Common myeloid progenitor, CD34-positive (primary cell): ENCODE measurements around the gene DOCK1.

Experiments
- CTCF ChIA-PET: fragments of 350-600 bp; sonication (Branson Sonifier 250); formaldehyde crosslinking; loops from one replicate; lab custom pipeline; 2021; ENCODE audit warnings: antibody characterized with exemption; lab: Charles Lee
- POLR2A ChIA-PET: fragments of 350-600 bp; sonication (Branson Sonifier 250); formaldehyde crosslinking; loops from one replicate; lab custom pipeline; 2021; ENCODE audit warnings: antibody characterized with exemption; lab: Charles Lee
- DNase-seq, 3 donors: peaks; one replicate each; pipeline versions ENCODE4 v3.0.0 to v3.0.0-alpha.2; 2013
- H3K27ac ChIP-seq, 2 experiments: 1 replicate in 1 of 2; 2 replicates in 1 of 2; pipeline ENCODE4 v1.7.0; 2013; ENCODE audit warnings: inconsistent platforms in 2 of 2, low read length in 2 of 2, mild to moderate bottlenecking in 2 of 2, low read depth in 1 of 2, moderate library complexity in 1 of 2; ENCODE audit not compliant: severe bottlenecking in 2 of 2, insufficient read depth in 1 of 2, poor library complexity in 1 of 2
- H3K27me3 ChIP-seq, 5 experiments: replicated peaks in 2 of 5; 1 replicate in 3 of 5; 2 replicates in 2 of 5; pipeline versions ENCODE4 v1.6.1 to v1.7.0; 2013; ENCODE audit warnings: low read length in 4 of 5, mild to moderate bottlenecking in 2 of 5, moderate library complexity in 2 of 5, inconsistent platforms in 1 of 5; ENCODE audit not compliant: insufficient read depth in 5 of 5, control insufficient read depth in 4 of 5
- H3K36me3 ChIP-seq, 4 experiments: 1 replicate in 2 of 4; 2 replicates in 2 of 4; pipeline versions ENCODE4 v1.6.1 to v1.7.0; 2013; ENCODE audit warnings: low read length in 3 of 4, control low read depth in 1 of 4, mild to moderate bottlenecking in 1 of 4; ENCODE audit not compliant: control insufficient read depth in 4 of 4, insufficient read depth in 4 of 4
- H3K4me1 ChIP-seq, 4 experiments: 1 replicate in 3 of 4; 2 replicates in 1 of 4; pipeline versions ENCODE4 v1.6.1 to v1.7.1; 2013; ENCODE audit warnings: low read length in 3 of 4, mild to moderate bottlenecking in 3 of 4, control low read depth in 1 of 4, inconsistent platforms in 1 of 4, moderate library complexity in 1 of 4; ENCODE audit not compliant: control insufficient read depth in 4 of 4, insufficient read depth in 4 of 4; ENCODE audit errors: control extremely low read depth in 1 of 4
- H3K4me3 ChIP-seq, 7 experiments: 1 replicate in 4 of 7; 2 replicates in 3 of 7; pipeline versions ENCODE4 v1.5.1 to v1.7.0; 2013; ENCODE audit warnings: mild to moderate bottlenecking in 7 of 7, low read length in 6 of 7, moderate library complexity in 6 of 7, inconsistent platforms in 2 of 7, low read depth in 2 of 7, control low read depth in 1 of 7; ENCODE audit not compliant: insufficient read depth in 4 of 7, control insufficient read depth in 1 of 7; ENCODE audit errors: extremely low read depth in 1 of 7
- H3K9me3 ChIP-seq, 5 experiments: 1 replicate in 4 of 5; 2 replicates in 1 of 5; pipeline versions ENCODE4 v1.6.1 to v1.7.1; 2013; ENCODE audit warnings: low read length in 4 of 5, mild to moderate bottlenecking in 2 of 5, inconsistent platforms in 1 of 5, low read depth in 1 of 5, moderate library complexity in 1 of 5; ENCODE audit not compliant: control insufficient read depth in 4 of 5, insufficient read depth in 2 of 5; ENCODE audit errors: control extremely low read depth in 1 of 5
- WGBS: methylation state at CpG from one replicate; pipeline ENCODE4 v1.1.5; 2013; ENCODE audit not compliant: insufficient coverage; 5-methylcytosine and 5-hydroxymethylcytosine counted together

The DOCK1 gene

DNA sequence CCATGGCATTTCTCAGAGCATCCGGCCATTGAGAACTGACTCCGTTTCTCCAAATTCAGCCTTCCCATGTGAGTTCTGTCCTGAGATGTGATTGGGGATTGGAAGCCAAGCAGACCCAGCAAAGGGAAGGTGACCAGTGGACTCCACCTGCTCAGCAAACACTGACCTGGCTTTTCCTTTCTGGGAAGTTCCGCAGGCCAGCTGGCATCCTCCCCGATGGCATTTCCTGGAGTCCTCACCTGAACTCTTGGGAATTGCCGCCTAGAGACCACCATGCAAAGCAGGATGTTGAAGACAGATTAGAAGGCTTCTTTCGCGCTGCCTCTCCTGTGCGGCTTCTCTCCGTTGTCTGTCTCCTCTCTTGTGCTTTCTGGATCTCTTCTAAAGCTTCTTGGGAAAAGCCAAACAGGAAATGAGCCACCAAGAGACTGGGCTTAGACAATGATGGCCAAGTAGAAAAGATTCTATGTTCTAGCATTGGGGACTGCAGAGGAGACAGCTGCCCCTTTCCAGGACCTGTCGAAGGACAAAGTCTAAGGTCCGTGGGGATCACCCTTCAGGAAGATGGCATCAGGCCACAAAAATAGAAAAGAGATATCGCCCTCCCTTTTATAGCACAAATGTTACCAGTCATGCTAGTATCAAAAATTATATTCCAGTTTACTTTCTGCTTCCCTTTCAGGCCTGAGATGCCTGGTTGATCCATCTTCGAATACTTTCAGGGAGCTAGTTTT, 394.9 kb downstream of the DOCK1 start:
- ChIA-PET POLR2A (no interaction called here), CTCF (interaction anchor here (1.1 kb wide), 1 partner anchor 57 kb away, joined by 3 read pairs; no protein-coding TSS in a partner anchor)
- 96% methylated on average over 12 of the region's 13 CpGs for WGBS
- no peak for DNase-seq
- Histone ChIP-seq H3K27ac (no peak overlapping the region), H3K9me3 (no peaks in the 10 kb centered on the region), H3K4me1 (peaks cover 0 to 11% (median 6%) of the 10 kb centered on the region in 4 experiments), H3K27me3 (no peaks in the 10 kb centered on the region), H3K4me3 (no peak overlapping the region), H3K36me3 (no peaks in the 10 kb centered on the region)

DNA sequence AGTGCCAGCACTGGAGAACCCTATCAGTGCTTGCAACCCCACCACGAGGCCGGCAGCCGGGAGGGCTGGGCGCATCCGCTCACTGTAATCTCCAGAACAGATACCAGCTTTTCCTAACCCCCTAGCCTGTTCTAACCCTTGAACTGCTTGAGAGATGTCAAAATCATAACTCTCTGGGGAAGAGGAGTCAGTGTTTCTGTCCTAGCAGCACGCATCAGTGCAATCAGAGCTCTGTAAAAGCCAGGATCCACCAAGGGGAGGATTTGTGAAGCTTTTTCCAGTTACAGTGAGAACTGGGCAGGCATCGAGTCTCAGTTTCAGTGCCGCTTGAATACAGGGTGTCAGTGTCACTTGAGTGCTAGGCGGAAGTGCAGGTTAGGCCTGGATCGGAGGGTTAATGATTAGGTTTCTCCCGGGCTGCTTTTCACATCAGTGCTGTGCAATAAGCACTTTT, 395.7 kb downstream of the DOCK1 start:
- POLR2A ChIA-PET: no interaction called here
- Histone ChIP-seq H3K27ac (no peak overlapping the region), H3K27me3 (no peaks in the 10 kb centered on the region), H3K9me3 (no peaks in the 10 kb centered on the region), H3K4me1 (peaks cover 0 to 11% (median 6%) of the 10 kb centered on the region in 4 experiments), H3K36me3 (no peaks in the 10 kb centered on the region), H3K4me3 (no peak overlapping the region)
- CTCF ChIA-PET: interaction anchor here (1.1 kb wide), 1 partner anchor 58 kb away, joined by 3 read pairs; no protein-coding TSS in a partner anchor
- DNase-seq: no peak
- WGBS: 94% methylated on average over 11 of the region's 11 CpGs

DNA sequence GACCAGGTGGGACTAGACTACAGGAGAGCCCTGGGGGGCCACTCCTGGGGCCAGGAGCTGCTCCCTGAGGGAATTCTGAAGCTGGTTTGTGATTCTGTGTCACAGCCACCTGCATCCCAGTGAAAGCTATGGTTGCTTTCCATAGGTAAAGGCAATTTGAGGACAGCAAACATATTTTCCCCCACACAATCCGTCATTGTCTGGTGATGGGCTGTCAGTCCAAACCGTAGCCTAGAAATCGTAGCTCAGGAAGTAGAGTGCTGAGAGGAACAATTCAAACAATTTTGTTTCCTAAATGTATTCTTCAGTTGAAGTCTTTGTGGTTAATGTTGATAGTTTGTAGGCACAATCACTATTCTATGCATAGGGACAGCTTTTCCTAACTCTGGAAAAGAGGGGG, 397.1 kb downstream of the DOCK1 start:
- no peak overlapping the region for H3K4me3 ChIP-seq
- ChIA-PET CTCF (no interaction called here), POLR2A (no interaction called here)
- no peaks in the 10 kb centered on the region for H3K27me3 ChIP-seq
- WGBS: 0% methylated on average over 1 of the region's 3 CpGs
- H3K27ac ChIP-seq: no peak overlapping the region
- peak in 1 of 3 donors; percentile 4 for DNase-seq
- no peaks in the 10 kb centered on the region for H3K36me3 ChIP-seq
- peaks cover 0 to 11% (median 6%) of the 10 kb centered on the region in 4 experiments for H3K4me1 ChIP-seq
- H3K9me3 ChIP-seq: no peaks in the 10 kb centered on the region

DNA sequence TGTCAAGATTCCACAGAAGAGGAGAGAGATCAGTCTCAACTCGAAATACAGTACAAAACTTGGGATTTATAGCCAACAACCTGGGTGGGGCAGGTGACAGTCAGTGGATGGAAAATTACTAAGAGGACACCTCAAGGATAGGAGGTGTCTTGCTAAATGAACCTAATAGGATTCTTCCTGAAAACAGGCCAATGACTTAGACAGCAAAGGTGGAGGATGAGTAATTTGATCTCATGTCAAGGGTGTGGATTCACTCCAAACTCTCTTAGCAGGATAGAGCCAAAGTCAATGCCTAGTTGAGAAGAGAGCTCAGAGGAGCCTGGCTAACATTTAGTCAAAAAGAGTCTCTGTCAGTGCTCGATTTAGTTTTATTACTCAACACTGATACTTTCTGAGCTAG, 397.9 kb downstream of the DOCK1 start:
- ChIA-PET CTCF (no interaction called here), POLR2A (no interaction called here)
- H3K27me3 ChIP-seq: no peaks in the 10 kb centered on the region
- H3K27ac ChIP-seq: no peak overlapping the region
- peaks cover 0 to 11% (median 6%) of the 10 kb centered on the region in 4 experiments for H3K4me1 ChIP-seq
- H3K4me3 ChIP-seq: no peak overlapping the region
- no peaks in the 10 kb centered on the region for H3K36me3 ChIP-seq
- WGBS: 95% methylated on average over 2 of the region's 2 CpGs
- no peaks in the 10 kb centered on the region for H3K9me3 ChIP-seq
- no peak for DNase-seq

DNA sequence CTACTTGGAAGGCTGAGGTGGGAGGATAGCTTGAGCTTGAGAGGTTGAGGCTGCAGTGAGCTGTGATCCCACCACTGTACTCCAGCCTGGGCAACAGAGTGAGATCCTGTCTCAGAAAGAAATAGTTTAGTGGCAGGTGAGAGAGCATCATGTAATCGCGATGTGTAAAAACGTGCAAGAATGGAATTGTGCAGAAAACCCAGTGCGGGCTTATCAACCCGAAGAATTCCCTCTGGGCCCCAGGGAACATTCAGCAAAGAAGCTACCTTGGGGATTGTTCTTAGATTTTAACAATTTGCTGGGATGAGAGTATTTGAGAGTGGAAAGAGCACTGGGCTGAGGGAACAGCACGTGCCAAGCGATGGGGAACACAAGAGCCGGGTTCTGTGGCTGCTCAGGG, 398.5 kb downstream of the DOCK1 start:
- Histone ChIP-seq H3K27ac (no peak overlapping the region), H3K9me3 (no peaks in the 10 kb centered on the region), H3K27me3 (no peaks in the 10 kb centered on the region), H3K4me1 (peaks cover 0 to 11% (median 6%) of the 10 kb centered on the region in 4 experiments), H3K36me3 (no peaks in the 10 kb centered on the region), H3K4me3 (no peak overlapping the region)
- no peak for DNase-seq
- CTCF ChIA-PET: interaction anchor here (1.0 kb wide), 1 partner anchor 17 kb away, joined by 3 read pairs; no protein-coding TSS in a partner anchor
- WGBS: 99% methylated on average over 8 of the region's 8 CpGs
- POLR2A ChIA-PET: no interaction called here

DNA sequence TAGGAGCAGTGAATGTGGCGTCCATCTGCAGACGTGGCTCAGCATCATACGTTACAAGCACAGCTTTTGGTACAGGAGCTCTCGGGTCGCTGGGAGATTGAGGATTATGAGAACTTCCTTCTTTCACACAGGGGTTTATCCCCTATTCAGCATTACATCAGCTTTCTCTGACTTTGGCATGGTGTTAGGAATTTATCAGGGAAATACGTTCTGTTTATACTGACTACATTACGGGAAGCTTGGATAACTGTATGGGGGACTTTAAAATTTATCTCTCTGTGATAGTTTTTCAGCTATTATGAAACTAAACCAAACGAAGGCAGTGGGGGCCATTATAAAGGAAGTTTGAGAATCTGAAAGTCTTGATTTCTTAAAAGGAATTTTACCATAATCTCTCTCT, 401.3 kb downstream of the DOCK1 start:
- no peaks in the 10 kb centered on the region for H3K36me3 ChIP-seq
- no peak overlapping the region for H3K27ac ChIP-seq
- 100% methylated on average over 2 of the region's 8 CpGs for WGBS
- DNase-seq: no peak
- H3K4me3 ChIP-seq: no peak overlapping the region
- ChIA-PET CTCF (no interaction called here), POLR2A (no interaction called here)
- H3K4me1 ChIP-seq: peaks cover 0 to 11% (median 6%) of the 10 kb centered on the region in 4 experiments
- no peaks in the 10 kb centered on the region for H3K9me3 ChIP-seq
- no peaks in the 10 kb centered on the region for H3K27me3 ChIP-seq

DNA sequence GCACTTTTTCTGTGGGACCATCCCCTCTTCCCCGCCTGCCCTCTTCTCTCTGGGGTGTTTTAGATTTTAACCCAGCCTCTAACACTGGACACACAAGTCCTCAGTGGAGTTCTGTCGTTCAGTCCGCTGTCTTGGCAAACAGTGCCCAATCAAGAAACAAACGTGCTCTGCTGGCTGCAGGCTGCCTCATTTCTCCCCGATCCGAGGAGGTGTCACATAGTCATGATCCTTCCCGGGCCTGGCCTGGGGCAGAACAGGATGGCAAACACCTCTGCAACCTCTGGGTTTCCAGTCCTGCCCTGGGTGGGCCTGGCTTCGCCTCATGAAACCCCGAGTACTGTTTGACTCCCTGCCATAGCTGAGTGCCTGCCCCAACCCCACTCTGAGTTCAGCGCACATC, 402.1 kb downstream of the DOCK1 start:
- POLR2A ChIA-PET: no interaction called here
- WGBS: 96% methylated on average over 10 of the region's 10 CpGs
- Histone ChIP-seq H3K4me1 (peaks cover 0 to 5% (median 2%) of the 10 kb centered on the region in 4 experiments), H3K27ac (no peak overlapping the region), H3K4me3 (no peak overlapping the region), H3K9me3 (no peaks in the 10 kb centered on the region), H3K36me3 (no peaks in the 10 kb centered on the region), H3K27me3 (no peaks in the 10 kb centered on the region)
- no peak for DNase-seq
- CTCF ChIA-PET: no interaction called here
